H1 (cell line): ENCODE results near the gene MDFI. TPM values are rescaled to one million over a fixed set of nuclear protein-coding genes. Genes with fewer than 3 reads are reported as not detected.

Source experiments
- CHD7 ChIP-seq: fragments of 300-600 bp; sonication (generic); IDR thresholded peaks from 2 replicates; pipeline ENCODE4 v1.7.1; 2012; ENCODE audit warnings: low read length, moderate library complexity, mild to moderate bottlenecking, inconsistent platforms; ENCODE audit not compliant: insufficient replicate concordance
- polyA plus RNA-seq, 7 experiments: library from polyadenylated mRNA; depleted of rRNA in 3 of 7; stranded (reverse) in 5 of 7; unstranded in 2 of 7; fragments of >200 nt in 5 of 7; fragments of 200-250 nt in 2 of 7; gene quantifications; 1 replicate in 5 of 7; 2 replicates in 1 of 7; 4 replicates in 1 of 7; pipeline versions ENCODE4 v1.2.1 to v1.2.3, GENCODE V29; 2011 to 2013; ENCODE audit warnings: missing spikeins in 2 of 7, mixed read lengths in 2 of 7
- total RNA-seq: library from RNA; stranded (reverse); fragmentation: NEBNext Ultra II Directional; extraction: Animal tissue kit (Norgen Biotek cat#: 25700); gene quantifications from 2 replicates; pipeline ENCODE4 v1.2.1, GENCODE V29; 2021

MDFI gene
- total and polyA plus RNA-seq, 2 of the 8 experiments (the other 6 are each of a cell fraction or from before 2014, with no cell fraction given): 41.0 to 65.6 TPM

DNA sequence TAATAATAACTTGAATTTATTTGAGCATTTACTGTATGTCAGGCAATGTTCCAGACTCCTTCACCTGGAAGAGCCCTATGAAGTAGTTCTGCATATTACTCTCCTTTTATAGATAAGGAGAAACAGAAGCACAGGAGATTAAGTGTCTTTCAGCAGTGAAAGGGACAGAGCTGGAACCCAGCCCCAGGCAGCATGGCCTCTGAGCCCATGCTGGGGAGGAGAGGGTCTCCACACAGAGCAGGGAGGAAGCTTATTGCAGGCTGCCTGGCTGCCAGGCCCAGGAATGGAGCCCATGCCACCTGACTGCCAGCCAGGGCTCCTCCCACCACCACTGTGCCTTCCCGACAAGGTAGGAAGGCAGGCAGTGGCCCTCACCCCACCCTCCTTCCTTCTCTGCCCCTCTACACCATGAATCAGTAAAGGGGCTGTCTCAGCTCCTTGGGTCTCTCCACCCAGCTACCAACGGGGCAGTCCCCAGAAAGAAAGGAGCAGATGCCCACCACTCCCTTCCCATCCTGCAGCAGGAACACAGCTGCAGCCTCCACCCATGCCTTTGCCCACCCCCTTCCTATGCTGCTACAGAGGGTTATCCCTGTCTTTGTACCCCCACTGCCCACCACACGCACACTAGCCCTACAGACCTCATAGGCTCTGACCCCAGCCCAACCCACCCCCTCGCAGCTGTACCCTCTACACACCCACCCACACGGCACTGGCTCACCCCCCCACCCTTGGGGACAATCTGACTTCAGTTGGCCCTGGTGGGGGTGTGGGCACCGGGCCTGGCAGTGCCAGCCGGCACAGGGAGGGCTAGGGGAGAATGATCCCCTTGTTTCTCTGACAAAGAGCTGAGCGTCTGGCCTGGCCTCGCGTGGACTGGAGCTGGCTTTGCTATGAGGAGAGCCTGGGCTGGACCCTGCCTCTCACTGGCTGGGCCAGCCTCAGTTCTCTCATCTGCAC is 55.3 kb downstream of the MDFI start (continued):
- no peak for TF ChIP-seq CHD7
